ENCODE data around the gene SARS1.
"Not testable (repeated sequence)": the region's sequence is repeated elsewhere in the genome, so short reads cannot be mapped to it uniquely, and the experiment has no call there.

Gene SARS1

DNA sequence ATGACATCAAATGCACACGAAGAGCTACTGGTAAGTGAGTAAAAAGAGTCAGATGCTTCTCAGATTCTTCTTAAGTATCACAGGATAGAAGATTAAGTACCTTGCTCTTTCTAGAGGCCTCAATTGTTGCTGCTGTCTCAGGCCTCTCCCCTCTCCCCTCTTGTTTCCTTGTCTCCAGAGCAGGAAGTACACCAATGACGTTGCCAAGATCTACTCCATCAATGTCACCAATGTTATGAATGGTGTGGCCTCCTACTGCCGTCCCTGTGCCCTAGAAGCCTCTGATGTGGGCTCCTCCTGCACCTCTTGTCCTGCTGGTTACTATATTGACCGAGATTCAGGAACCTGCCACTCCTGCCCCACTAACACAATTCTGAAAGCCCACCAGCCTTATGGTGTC is 21.3 kb upstream of the SARS1 start:
- DNase-seq (ENCODE audit: low read depth in 2 of 2) = no peak

DNA sequence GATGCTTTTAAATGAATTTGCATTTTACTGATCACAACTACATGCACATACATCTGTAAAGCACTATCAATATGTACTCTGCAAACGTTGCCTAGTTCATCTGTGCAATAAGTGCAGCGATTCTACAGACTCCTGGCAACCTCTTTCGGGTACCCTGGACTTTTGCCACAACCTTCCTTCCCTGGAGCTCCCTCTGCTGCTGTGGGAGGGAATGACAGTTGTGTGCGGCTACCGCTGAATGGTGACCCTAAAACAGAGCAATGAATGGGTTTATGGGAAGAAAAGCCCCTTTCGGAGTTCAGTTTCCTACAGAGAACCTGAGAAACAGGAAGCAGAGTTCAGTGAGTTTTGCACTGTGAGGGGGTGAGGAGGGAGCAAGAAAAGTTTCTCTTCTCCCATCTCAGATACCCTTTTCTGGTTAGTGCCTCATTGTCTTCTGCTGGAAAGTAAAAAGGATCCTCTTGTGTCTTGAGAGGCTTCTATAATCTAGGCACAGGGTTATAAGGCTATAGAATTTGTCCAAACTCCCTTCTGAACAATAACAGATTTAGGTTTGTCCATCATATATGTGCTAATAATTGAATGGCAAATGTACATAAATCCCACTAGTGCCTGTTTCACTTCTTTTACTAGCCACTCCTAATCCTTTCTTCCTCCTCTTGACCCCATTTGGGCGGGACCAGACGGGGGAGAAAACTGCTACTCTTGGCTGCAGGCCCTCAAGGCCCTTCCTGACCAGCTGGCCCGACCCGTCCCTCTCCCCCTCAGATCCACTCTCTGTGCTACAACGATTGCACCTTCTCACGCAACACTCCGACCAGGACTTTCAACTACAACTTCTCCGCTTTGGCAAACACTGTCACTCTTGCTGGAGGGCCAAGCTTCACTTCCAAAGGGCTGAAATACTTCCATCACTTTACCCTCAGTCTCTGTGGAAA is 19.8 kb upstream of the SARS1 start:
- peak in 1 of 2 donors; percentile 39 for DNase-seq (ENCODE audit: low read depth in 2 of 2)

DNA sequence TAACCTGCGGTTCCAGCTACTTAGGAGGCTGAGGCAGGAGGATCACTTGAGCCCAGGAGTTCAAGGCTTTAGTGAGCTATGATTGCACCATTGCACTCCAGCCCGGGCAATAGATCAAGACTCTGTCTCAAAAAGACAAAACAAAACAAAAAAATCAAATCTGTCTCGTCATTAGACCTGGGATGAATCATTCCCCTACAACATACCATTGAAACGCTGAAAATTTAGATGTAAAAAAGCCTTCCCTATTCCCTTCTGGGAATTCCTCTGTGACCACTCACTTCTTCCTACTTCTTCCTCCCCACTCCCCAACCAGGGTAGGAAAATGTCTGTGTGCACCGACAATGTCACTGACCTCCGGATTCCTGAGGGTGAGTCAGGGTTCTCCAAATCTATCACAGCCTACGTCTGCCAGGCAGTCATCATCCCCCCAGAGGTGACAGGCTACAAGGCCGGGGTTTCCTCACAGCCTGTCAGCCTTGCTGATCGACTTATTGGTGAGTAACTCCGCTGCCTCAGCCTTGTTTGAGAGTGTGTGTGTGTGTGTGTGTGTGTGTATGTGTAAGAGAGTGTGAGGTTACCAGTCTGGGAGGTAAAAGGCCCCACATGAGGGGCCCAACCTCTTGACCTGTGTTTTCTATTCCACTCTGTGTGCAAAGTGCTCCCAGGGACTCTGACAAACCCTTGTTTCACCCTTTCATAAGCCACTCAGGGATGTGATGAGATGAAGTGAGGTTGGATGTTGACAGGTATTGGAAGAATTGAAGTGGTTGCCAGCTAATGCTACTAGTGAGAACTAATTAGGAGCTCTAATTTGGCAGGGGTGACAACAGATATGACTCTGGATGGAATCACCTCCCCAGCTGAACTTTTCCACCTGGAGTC is 16.3 kb upstream of the SARS1 start:
- peak in 1 of 2 donors; percentile 26 for DNase-seq (ENCODE audit: low read depth in 2 of 2)

DNA sequence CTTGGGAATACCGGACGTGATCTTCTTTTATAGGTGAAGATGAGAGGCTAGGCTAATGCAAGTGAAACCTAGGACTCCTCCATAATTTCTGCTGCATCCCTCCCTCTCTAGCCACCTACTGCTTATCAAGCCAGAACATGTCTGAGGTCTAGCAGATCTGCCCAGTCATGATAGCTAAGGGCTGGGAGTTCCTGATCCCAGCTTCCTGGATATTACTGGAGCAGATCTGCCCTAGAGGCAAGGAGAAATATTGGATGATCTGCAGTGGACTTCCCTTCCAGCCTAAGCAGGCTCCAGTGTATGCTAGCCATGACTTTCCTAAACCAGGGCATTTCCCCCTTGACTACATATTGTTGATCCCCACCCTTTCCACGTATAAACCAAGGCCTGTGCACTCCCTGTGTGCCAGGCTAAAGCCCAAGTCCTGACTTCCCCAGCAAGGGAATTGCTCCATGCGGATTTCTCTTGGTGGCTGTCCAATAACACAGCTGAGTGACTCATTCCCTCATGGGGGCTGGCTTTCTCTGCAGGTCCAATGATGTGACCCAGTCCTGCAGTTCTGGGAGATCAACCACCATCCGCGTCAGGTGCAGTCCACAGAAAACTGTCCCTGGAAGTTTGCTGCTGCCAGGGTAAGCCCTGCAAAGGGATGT is 15.5 kb upstream of the SARS1 start:
- DNase-seq (ENCODE audit: low read depth in 2 of 2) = no peak

DNA sequence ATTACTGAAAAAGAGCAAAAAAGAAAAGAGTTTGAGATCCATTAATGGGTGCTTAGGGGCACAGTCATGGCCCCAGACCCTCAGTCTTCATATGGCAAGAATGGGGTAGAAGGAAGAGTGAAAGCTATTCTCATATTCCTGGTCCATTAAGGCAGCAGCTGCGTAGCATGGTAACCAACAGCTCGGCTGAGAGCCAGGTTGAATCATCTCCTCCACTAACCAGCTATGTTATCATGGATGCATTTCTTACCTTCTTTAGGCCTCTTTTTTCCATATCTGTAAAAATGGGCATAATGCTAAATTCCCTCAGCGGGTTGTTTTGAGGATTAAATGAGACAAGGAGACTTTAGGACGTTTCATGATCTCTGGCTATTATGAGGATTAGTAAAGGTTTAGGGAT is 15.0 kb upstream of the SARS1 start:
- DNase-seq (ENCODE audit: low read depth in 2 of 2) = no peak

DNA sequence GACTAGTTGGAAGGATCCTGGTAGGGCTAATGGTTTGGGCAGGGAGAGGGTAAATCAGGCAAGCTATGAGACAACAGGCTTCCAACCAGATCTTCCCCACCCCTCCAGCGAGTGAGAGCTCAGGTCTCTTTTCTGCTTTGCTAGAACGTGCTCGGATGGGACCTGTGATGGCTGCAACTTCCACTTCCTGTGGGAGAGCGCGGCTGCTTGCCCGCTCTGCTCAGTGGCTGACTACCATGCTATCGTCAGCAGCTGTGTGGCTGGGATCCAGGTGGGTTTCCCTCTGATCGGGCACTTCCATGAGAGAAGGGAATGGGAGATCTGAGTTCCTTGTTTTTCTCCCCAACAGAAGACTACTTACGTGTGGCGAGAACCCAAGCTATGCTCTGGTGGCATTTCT is 14.0 kb upstream of the SARS1 start:
- no peak for DNase-seq (ENCODE audit: low read depth in 2 of 2)

DNA sequence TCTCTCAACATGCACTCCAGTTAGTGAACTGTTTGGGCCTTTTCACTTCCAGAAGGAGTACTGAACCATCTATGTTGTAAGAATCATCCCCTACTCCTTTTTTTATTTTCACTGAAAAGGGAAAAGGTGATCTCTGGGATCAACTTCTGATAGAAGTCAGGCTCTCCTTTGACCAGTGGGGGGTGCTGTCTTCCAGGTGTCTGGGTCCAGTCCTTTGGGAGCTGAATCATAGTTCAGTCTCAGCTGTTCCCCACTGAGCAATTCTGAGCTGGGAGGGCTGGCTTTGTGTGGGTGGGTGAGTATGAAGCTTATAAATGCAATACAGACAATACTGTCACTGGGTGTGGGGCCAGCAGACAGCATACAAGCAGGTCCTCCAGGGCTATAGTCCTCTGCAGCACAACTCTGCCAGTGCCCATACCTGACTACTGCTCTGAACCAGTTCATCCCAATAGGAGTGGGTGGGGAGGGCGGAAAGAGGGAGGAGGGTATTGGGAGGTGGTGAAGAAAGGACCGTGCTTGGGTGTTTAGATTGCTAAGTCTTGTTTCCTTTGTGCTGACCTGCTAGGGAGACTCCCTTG is 12.5 kb upstream of the SARS1 start:
- DNase-seq (ENCODE audit: low read depth in 2 of 2) = peak; percentile 61 to 78

DNA sequence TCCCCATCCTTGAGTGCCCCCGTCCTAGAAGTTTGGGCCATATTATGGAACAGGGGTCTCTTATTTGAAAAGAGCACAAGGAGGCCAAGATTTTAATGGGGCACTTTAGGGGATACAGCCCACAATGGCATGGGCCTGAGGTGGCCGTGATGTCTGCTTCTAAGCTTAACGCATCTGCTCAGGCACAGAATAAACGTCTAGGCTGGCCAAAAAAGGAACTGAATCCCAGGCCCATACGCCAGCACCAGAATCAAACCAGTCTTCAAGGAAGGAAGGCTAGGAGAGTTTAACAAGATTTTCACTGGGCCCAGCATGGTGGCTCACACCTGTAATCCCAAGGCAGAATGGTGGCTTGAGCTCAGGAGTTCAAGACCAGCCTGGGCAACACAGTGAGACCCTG is 9.2 kb upstream of the SARS1 start:
- DNase-seq (ENCODE audit: low read depth in 2 of 2) = no peak

DNA sequence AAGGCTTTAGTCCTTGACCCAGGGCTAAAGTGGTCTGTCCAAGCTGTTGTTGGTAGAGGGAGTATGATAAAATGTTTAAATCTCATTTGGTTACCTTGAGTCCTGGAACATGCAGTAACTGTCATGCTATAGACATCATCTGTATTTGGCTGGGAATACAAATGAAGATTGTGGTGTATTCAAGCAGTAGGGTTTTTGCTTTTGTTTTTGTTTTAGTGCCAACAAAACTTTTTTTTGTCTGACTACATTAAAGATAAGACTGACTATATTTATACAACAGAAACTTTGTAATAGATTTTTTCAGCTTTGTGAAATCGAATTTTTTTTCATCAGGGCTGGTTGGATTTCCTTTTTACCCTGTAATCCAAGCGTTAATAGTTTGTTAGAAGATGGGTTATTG is 7.4 kb upstream of the SARS1 start:
- DNase-seq (ENCODE audit: low read depth in 2 of 2) = no peak

DNA sequence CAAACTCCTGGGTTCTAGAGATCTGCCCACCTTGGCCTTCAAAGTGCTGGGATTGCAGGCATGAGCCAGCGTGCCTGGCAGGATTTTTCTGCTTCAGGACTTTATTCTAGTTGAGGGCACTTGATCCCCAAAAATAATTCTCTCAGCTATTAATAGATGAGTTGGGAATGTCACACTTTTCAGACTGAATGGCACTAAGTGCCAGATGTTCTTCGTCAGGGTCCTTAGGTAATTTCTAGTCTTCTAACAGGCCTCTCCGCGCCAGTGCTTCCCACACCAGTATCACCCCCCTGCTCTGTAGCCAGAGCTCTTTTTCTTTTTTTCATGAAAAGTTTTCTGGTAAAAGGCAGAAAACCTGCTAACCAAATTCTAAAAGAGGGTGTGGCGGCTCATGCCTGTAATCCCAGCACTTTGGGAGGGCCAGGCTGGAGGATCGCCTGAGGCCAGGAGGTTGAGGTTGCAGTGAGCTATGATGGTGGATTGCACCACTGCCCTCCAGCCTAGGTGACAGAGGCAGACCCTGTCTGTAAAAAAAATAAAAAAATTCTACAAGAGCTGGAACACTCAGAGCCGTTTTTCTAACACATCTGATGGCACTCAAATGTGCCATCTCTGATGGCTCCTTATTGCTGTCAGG is 6.1 kb upstream of the SARS1 start:
- DNase-seq (ENCODE audit: low read depth in 2 of 2) = no peak

DNA sequence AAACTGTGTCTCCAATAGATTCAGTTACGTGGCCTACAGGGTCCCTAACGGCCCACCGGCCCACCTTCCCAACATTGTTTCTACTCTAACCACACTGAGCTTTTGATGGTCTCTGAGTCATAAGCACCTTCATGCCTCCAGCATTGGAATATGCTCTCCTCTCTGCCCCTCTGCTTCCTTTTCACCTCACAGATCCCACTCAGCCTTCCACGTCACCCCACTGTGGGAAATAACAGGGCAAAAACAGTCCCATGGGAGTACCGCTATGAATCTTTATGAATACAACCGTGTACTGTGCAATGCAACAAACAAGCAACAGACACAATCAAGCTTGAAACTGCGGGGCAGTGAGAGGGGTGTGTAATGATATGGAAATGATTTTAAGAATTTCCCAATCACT is 5.3 kb upstream of the SARS1 start:
- no peak for DNase-seq (ENCODE audit: low read depth in 2 of 2)

DNA sequence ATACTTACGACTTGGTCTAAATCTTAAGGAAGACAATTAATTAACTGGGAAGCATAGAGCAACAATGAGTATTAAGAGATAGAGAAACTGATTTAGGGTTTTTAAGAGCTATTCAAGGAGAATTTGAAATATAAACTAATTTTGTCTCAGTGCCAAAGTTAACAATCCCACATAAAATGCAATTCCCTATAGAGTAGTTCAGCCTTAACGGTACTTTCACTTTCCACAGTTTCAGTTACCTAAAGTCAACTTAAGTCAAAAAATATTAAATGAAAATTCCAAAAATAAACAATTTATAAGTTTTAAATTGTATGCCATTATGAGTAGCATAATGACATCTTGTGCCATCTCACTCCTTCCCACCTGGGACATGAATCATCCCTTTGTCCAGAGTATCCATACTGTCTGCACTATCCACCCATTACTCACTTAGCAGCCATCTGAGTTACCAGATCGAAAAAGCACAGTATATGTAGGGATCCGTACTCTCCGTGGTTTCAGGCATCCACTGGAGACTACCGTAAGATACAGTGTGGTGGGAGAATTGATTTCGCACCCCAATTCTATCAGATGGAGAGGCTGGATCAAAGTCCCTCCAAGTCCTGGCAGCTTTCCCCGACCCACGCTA is 4.8 kb upstream of the SARS1 start:
- DNase-seq (ENCODE audit: low read depth in 2 of 2) = no peak

DNA sequence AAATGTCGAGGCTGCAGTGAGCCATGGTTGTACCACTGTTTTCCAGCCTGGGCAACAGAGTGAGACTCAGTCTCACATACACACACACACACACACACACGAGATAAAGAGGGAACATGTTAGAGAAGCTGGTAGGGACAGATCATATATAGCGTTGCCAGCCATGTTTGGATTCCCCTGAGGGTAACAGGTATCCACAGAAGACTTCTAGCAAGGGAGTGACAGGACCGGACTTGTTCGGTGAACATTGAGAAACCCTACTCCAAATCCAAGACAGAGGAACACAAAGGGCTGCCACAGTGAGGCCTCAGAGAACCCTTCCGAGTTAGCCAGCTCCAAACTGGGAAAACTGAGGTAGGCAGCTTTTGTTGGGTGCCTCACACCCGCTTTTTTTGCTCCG is 3.7 kb upstream of the SARS1 start:
- no peak for DNase-seq (ENCODE audit: low read depth in 2 of 2)

DNA sequence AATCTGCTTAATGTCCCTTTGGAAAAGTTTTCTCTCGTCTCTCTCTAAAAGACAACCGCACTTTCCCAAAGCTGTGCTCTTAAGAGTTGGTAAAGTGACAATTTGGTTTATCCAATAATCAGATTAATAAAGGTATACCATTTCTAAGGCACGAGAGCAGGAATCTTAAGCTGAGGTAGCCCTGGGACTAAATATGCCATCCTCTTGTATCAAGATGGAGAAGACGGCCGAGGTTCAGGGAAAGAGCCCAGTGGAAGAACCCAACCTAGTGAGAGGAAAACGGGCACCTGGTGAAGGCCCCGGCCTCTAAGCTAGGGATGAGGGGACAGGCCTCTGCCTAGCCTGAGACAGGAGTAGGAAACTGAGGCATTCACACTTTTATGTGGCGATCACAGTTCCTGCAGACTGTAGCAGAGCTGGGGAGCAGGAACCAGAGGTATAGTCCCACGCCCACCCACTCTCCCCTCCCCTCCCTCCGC is 334 bp upstream of the SARS1 start:
- no peak for DNase-seq (ENCODE audit: low read depth in 2 of 2)

DNA sequence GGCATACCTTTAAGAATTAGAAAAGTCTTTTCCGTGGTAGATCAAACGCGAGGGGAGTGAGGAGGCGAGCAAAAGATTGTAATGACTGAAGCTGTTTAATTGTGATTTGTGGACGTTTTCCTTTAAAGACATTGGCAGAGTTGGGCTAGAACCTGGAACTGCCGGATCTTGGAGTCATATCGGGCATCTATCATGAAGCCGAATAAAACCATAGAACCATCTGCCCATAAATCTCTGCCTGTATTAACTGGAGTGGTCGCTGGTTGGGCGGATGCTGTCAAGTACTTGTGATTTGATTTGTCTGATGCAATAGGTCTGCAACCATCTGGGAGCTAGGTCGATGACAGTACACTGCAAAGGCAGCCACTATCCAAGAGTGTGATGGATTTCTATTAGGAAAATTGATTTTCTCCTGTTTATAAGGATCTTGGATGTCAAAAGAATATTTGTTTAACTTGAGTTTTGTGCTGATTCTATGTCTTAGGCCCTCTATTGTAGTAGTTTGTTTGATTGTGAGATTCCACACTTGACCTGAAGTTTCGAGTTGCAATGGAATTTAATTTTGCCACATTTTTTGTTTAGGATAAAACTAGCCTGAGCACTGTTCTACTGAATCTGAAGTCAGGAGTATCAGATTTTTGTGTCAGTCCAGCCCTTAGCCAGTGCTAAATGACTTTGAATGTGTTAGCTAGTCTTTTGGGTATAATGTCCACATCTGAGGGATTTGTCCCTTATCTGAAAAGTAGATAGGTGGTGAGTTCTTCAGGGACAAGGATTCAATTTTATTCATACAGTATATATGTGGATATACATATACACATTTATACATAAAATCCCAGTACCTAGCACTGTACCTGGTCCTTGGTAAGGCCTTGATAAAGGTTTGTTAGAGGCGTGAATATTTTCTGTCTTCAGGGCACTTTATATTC is 1.2 kb downstream of the SARS1 start:
- DNase-seq (ENCODE audit: low read depth in 2 of 2) = peak in 1 of 2 donors; percentile 27

DNA sequence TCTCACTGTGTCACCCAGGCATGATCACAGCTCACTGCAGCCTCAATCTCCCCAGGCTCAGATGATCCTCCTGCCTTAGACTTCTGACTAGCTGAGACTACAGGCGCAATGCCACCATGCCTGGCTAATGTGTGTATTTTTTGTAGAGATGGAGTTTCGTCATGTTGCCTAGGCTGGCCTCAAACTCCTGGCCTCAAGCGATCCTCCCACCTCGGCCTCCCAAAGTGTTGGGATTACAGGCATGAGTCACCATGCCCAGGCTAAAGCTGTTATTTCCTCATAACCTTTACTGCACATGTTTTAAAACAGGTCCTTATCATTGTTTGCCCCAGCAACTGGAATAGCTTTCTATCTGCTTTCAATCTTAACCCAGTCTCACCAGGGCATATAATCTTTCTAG is 2.9 kb downstream of the SARS1 start:
- no peak for DNase-seq (ENCODE audit: low read depth in 2 of 2)

DNA sequence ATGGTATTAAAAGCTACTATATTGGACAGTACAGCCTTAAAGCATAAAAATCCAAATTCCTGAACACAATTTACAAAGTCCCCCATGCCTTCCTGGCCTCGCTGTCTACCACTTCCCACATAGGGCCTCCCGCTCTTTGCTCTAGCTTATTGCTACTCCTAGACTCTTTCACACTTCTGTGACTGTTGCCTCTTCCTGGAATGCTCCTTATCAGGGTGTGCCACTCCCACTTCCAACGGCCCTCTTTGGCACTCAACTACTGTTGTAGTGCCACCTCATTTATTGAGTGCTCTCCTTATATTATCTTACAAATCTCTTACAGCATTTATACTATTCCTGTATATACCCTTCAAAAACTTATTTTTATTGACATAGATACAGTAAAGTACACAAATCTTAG is 4.8 kb downstream of the SARS1 start:
- no peak for DNase-seq (ENCODE audit: low read depth in 2 of 2)

DNA sequence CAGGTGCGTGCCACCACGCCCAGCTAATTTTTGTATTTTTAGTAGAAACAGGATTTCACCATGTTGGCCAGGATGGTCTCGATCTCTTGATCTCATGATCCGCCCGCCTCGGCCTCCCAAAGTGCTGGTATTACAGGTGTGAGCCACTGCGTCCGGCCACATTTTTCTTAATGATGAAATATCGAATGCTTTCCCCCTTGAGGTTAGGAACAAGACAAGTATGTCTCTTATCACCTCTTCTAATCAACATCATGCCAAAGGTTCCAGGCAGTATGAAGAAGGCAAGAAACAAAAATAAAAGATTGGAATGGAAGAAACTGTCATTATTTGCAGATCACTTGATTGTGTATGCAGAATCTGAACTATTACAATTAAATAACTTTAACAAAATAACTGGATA is 7.5 kb downstream of the SARS1 start:
- not testable (repeated sequence) for DNase-seq (ENCODE audit: low read depth in 2 of 2)

DNA sequence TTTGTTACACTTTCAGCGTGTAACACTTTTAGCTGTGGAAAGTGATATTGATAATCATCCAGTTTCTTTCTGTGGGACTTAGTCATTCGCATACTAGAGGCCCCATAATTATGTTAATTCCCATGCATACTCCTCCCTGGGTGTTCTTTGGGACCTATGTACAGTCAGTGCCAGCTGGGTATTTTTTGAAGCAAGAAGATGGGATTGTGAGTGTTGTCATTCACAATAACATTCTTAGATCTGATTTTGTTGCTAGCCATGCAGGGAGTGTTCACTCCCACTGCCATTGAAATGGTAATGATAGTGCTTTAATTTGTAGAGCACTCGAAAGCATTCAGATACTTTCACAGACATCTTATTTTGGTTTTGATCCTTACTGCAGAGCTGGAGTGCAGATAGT is 11.6 kb downstream of the SARS1 start:
- no peak for DNase-seq (ENCODE audit: low read depth in 2 of 2)
